MM.1S (cell line): ENCODE data around the gene TMEM163.

ENCODE experiments used
- CTCF ChIP-seq: fragments of 300-600 bp; sonication (generic); IDR thresholded peaks from 2 replicates; pipeline ENCODE4 v1.5.1; 2016; ENCODE audit warnings: antibody characterized with exemption, low read length, mixed read lengths
- EZH2 ChIP-seq: fragments of 300-600 bp; sonication (generic); optimal IDR thresholded peaks from 2 replicates; pipeline ENCODE3; 2017; ENCODE audit warnings: low read depth, mild to moderate bottlenecking, antibody characterized with exemption, low read length, mixed read lengths
- EZH2phosphoT487 ChIP-seq: fragments of 300-600 bp; sonication (generic); IDR thresholded peaks from 2 replicates; pipeline ENCODE4 v1.6.1; 2018; ENCODE audit warnings: antibody characterized with exemption, low read length

DNA sequence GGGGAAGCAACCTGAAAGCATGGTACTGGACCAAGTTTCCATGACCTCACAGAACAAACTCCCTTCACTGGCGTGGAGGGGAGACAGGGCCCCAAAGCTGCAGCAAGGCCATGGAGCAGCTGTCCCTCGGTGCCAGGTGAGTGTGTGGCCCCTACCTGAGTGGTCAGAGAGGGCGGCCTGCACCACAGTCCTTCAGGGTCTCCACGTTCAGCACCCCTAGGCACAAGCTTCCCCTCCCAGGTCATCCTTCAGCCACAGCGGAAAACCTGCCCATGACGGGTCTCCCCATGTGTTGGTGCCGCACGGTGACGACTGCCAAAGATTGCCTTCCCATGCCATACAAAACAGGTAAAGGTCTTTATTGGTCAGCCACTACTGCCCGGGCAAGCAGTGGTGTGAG is 263.4 kb downstream of the TMEM163 start:
- TF ChIP-seq CTCF (no peak), EZH2phosphoT487 (no peak), EZH2 (no peak)
